K562 (cell line): ENCODE results near the gene MIEN1. TPM values are rescaled to one million over a fixed set of nuclear protein-coding genes. Genes with fewer than 3 reads are reported as not detected.

ENCODE experiments used
- ATAC-seq: fragments of 200-7000 bp; cut with Tn5 transposase; 3 replicates; pipeline ENCODE4 v1.9.1; 2020; ENCODE audit warnings: moderate library complexity
- BruUV-seq: library from RNA; stranded (reverse); fragments of 400-500 nt; replicated peaks from 2 replicates; lab custom pipeline; 2021; lab: Mats Ljungman, UMichigan
- CTCF ChIA-PET: fragments of 300-600 bp; formaldehyde crosslinking; extraction: SDS; loops from one replicate; lab custom pipeline; 2021; ENCODE audit warnings: low intra/inter-chr PET ratio; lab: Yijun Ruan, JAX
- POLR2A ChIA-PET: fragments of 300-600, 350-650 bp; sonication (Branson Sonifier 250); formaldehyde crosslinking; extraction: SDS; loops from one replicate; lab custom pipeline; 2021; ENCODE audit warnings: antibody characterized with exemption, inconsistent platforms; lab: Yijun Ruan, JAX
- DNase-seq, 4 experiments: peaks; one replicate each; pipeline versions ENCODE4 v3.0.0 to v3.0.0-alpha.2; 2011 to 2018; ENCODE audit warnings: low spot score in 3 of 4, mixed read lengths in 3 of 4; ENCODE audit errors: extremely low read depth in 1 of 4
- FAIRE-seq: peaks from 2 replicates; lab custom pipeline; 2011; peaks lifted over from hg19 to GRCh38; lab: Jason Lieb, UNC
- H2AFZ ChIP-seq: 2 replicates; pipeline ENCODE4 v1.6.0; 2011; ENCODE audit warnings: low read depth, low read length, control low read depth, inconsistent platforms
- H3K27ac ChIP-seq: fragments of 200-600 bp; 3 replicates; pipeline ENCODE4 v1.8.0; 2011; ENCODE audit warnings: low read depth, mild to moderate bottlenecking, control low read depth, inconsistent platforms, low read length, moderate library complexity, mixed read lengths; ENCODE audit errors: extremely low read depth
- H3K27me3 ChIP-seq, 2 experiments: fragments of 300-600 bp in 1 of 2; 2 replicates in 1 of 2; 3 replicates in 1 of 2; pipeline versions ENCODE4 v1.6.0 to v1.8.0; 2011; ENCODE audit warnings: inconsistent platforms in 2 of 2, low read length in 2 of 2, mild to moderate bottlenecking in 1 of 2, mixed read lengths in 1 of 2, moderate library complexity in 1 of 2; ENCODE audit not compliant: control insufficient read depth in 2 of 2, insufficient read depth in 2 of 2
- H3K36me3 ChIP-seq: fragments of 300-600 bp; 3 replicates; pipeline ENCODE4 v1.8.0; 2011; ENCODE audit warnings: mild to moderate bottlenecking, low read length, inconsistent platforms; ENCODE audit not compliant: control insufficient read depth, insufficient read depth
- H3K4me1 ChIP-seq, 2 experiments: fragments of 200-600 bp in 1 of 2; replicated peaks in 1 of 2; 2 replicates in 1 of 2; 3 replicates in 1 of 2; pipeline versions ENCODE4 v1.5.1 to v1.8.0; 2011; ENCODE audit warnings: inconsistent platforms in 2 of 2, low read length in 2 of 2, mild to moderate bottlenecking in 1 of 2, mixed read lengths in 1 of 2, moderate library complexity in 1 of 2; ENCODE audit not compliant: control insufficient read depth in 2 of 2, insufficient read depth in 2 of 2
- H3K4me2 ChIP-seq: 2 replicates; pipeline ENCODE4 v1.6.1; 2011; ENCODE audit warnings: low read length, control low read depth, inconsistent platforms, mixed read lengths; ENCODE audit not compliant: insufficient read depth
- H3K4me3 ChIP-seq: fragments of 200-600 bp; sonication (generic), shearing (Covaris generic); 2 replicates; pipeline ENCODE4 v1.5.1; 2016; ENCODE audit warnings: control low read depth, inconsistent platforms
- H3K79me2 ChIP-seq: fragments of 200-600 bp; 3 replicates; pipeline ENCODE4 v1.8.0; 2011; ENCODE audit warnings: low read length, inconsistent platforms; ENCODE audit not compliant: control insufficient read depth, insufficient read depth
- H3K9ac ChIP-seq, 2 experiments: 2 replicates each; pipeline versions ENCODE4 v1.6.0 to v1.6.1; 2011; ENCODE audit warnings: low read depth in 2 of 2, low read length in 2 of 2, control low read depth in 1 of 2, inconsistent platforms in 1 of 2, mild to moderate bottlenecking in 1 of 2, mixed read lengths in 1 of 2; ENCODE audit not compliant: insufficient read depth in 1 of 2
- H3K9me1 ChIP-seq: one replicate; pipeline ENCODE4 v1.6.0; 2011; ENCODE audit warnings: inconsistent platforms, mild to moderate bottlenecking, low read length, moderate library complexity; ENCODE audit not compliant: control insufficient read depth, insufficient read depth
- H3K9me3 ChIP-seq: replicated peaks from 2 replicates; pipeline ENCODE4 v1.5.1; 2011; ENCODE audit warnings: low read depth, low read length, inconsistent platforms; ENCODE audit not compliant: control insufficient read depth, insufficient read depth
- H4K20me1 ChIP-seq: replicated peaks from 2 replicates; pipeline ENCODE4 v1.6.1; 2011; ENCODE audit warnings: low read length, inconsistent platforms, mixed read lengths; ENCODE audit not compliant: control insufficient read depth, insufficient read depth
- ARID1B ChIP-seq: fragments of 450-650 bp; IDR thresholded peaks from 2 replicates; pipeline ENCODE4 v1.6.1; 2016; ENCODE audit warnings: antibody characterized with exemption, mild to moderate bottlenecking, inconsistent platforms
- CBX3 ChIP-seq, 2 experiments: IDR thresholded peaks; 1 replicate in 1 of 2; 2 replicates in 1 of 2; pipeline ENCODE4 v1.6.1; 2012; ENCODE audit warnings: inconsistent platforms in 2 of 2, low read length in 2 of 2, borderline replicate concordance in 1 of 2, control low read depth in 1 of 2
- CBX5 ChIP-seq: IDR thresholded peaks from 2 replicates; pipeline ENCODE4 v1.6.1; 2014; ENCODE audit warnings: low read depth, borderline replicate concordance
- MCM2 ChIP-seq: fragments of 450-650 bp; IDR thresholded peaks from 2 replicates; pipeline ENCODE4 v1.6.1; 2017; ENCODE audit warnings: low read depth, mild to moderate bottlenecking
- NCOA1 ChIP-seq: fragments of 450-650 bp; IDR thresholded peaks from 2 replicates; pipeline ENCODE4 v1.6.1; 2016; ENCODE audit warnings: low read depth
- PML ChIP-seq: IDR thresholded peaks from 2 replicates; pipeline ENCODE4 v1.6.1; 2012; ENCODE audit warnings: low read length, inconsistent platforms
- POLR2A ChIP-seq: fragments of 450-650 bp; conservative IDR thresholded peaks from 2 replicates; pipeline ENCODE4 v1.6.1; 2016
- POLR3G ChIP-seq: IDR thresholded peaks from 2 replicates; pipeline ENCODE4 v1.6.1; 2011; ENCODE audit not compliant: insufficient read length, insufficient replicate concordance; ENCODE audit errors: extremely low read depth
- TCF15 ChIP-seq: fragments of 250-450 bp; sonication (Bioruptor Pico); IDR thresholded peaks from 2 replicates; pipeline ENCODE4 v1.8.0; 2022; ENCODE audit warnings: moderate library complexity, mild to moderate bottlenecking, inconsistent platforms
- ZBTB40 ChIP-seq, 2 experiments: fragments of 450-650 bp in 1 of 2; sonication (generic) in 1 of 2; formaldehyde crosslinking in 1 of 2; IDR thresholded peaks; 2 replicates each; pipeline versions ENCODE4 v1.7.1 to v1.9.0; 2016 to 2022; ENCODE audit warnings: inconsistent platforms in 1 of 2, mild to moderate bottlenecking in 1 of 2, missing genetic modification reagents in 1 of 2
- ZNF197 ChIP-seq: fragments of 200-800 bp; sonication (Bioruptor generic); IDR thresholded peaks from 2 replicates; pipeline ENCODE4 v1.6.1; 2016; ENCODE audit warnings: low read depth, missing genetic modification characterization, missing compliant biosample characterization
- ZNF75A ChIP-seq: fragments of 450-650 bp; formaldehyde crosslinking; IDR thresholded peaks from 2 replicates; pipeline ENCODE4 v1.4.0; 2020; ENCODE audit warnings: mild to moderate bottlenecking
- WGBS: fragments of 100-300 bp; shearing (Covaris generic); methylation state at CpG from one replicate; pipeline ENCODE4 v1.1.6; 2016; ENCODE audit warnings: low coverage, mixed read lengths; ENCODE audit not compliant: insufficient coverage; ENCODE audit errors: missing lambda C conversion rate; 5-methylcytosine and 5-hydroxymethylcytosine counted together
- in situ Hi-C: fragments of 300-500 bp; cut with MboI; formaldehyde crosslinking; loops from 4 replicates; pipeline ENCODE4 v1.15.0; 2018; ENCODE audit warnings: inconsistent platforms, mixed read lengths
- intact Hi-C: fragments of 100-400 bp; cut with micrococcal nuclease; formaldehyde crosslinking; loops from 2 replicates; pipeline ENCODE4 v1.14.2; 2022
- polyA plus RNA-seq, 8 experiments: library from polyadenylated mRNA; depleted of rRNA in 4 of 8; stranded (reverse) in 5 of 8; unstranded in 3 of 8; fragments of >200 nt; fragmentation: Nextera tagmentation in 2 of 8; fragmentation: Illumina TruSeq in 1 of 8; extraction: Ambion mirVana in 2 of 8; extraction: Trizol in 1 of 8; gene quantifications; 2 replicates each; pipeline versions ENCODE4 v1.2.1 to v1.2.3, GENCODE V29; 2011 to 2014; ENCODE audit warnings: inconsistent platforms in 1 of 8, missing spikeins in 1 of 8
- total RNA-seq, 7 experiments: library from RNA; depleted of rRNA in 6 of 7; stranded (reverse); fragments of >200 nt in 6 of 7; fragmentation: Illumina TruSeq in 2 of 7; extraction: Trizol in 2 of 7; gene quantifications; 2 replicates each; pipeline versions ENCODE4 v1.2.1 to v1.2.3, GENCODE V29; 2011 to 2021; ENCODE audit warnings: low replicate concordance in 1 of 7

The MIEN1 gene
- total and polyA plus RNA-seq, 9 of the 15 experiments (the other 6 are each of a cell fraction or from before 2014, with no cell fraction given): 61.3 to 142 (median 78.9) TPM

DNA sequence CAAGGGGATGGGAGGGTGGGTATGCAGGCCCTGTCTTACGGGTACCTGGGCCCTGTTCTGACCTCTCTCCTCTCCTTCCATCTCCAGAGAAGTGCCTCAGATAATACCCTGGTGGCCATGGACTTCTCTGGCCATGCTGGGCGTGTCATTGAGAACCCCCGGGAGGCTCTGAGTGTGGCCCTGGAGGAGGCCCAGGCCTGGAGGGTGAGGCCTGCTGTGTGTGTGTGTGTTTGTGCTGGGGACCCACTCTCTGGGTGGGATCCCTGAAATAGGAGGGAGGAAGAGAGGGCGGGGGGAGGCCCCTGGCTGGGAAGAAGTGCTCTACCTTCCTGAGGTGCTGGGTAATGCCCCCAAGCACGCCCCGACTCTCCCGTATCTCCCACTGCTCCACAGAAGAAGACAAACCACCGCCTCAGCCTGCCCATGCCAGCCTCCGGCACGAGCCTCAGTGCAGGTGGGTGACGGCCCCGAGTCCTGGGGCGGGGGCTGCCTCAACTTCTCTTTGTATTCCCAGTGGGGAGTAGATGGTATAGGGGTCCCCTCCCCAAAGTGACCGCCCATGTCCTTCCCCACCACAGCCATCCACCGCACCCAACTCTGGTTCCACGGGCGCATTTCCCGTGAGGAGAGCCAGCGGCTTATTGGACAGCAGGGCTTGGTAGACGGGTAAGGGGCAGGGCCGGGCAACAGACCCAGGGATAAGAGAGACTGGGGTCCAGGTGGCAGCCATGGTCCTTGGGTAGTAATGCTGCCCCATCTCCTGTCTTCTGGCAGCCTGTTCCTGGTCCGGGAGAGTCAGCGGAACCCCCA, 15.2 kb upstream of the MIEN1 start:
- Histone ChIP-seq H3K4me2 (no peak overlapping the region), H3K9me1 (no peaks in the 10 kb centered on the region), H3K27ac (no peak overlapping the region), H4K20me1 (no peaks in the 10 kb centered on the region), H3K36me3 (no peaks in the 10 kb centered on the region), H3K4me3 (no peak overlapping the region), H3K79me2 (no peaks in the 10 kb centered on the region), H3K9ac (no peak overlapping the region; a peak in 1 of 4 replicates), H3K4me1 (peaks cover 0 to 32% of the 10 kb centered on the region in 2 experiments; a peak in 3 of 5 replicates), H3K9me3 (no peaks in the 10 kb centered on the region), H2AFZ (no peak overlapping the region), H3K27me3 (no peaks in the 10 kb centered on the region)
- BruUV-seq: no TSS peak
- ChIA-PET CTCF (no interaction called here), POLR2A (interaction anchor here (0.6 to 1.8 kb wide), 3 partner anchors 9 to 108 kb away, joined by 3 to 6 read pairs (median 3); no protein-coding TSS in a partner anchor)
- no peak for DNase-seq
- 62% methylated on average over 17 of the region's 23 CpGs for WGBS
- intact Hi-C loops (no loop called here), in situ Hi-C loops (no loop called here)
- ATAC-seq: no peak
- no peak for FAIRE-seq
- TF ChIP-seq ZNF197 (no peak), ZNF75A (CRISPR knock-in tag) (no peak), NCOA1 (no peak), ZBTB40 (IDR thresholded peaks at IDR 0.05) (no peak), ZBTB40 (CRISPR knock-in tag; IDR thresholded peaks at IDR 0.05) (no peak), TCF15 (CRISPR knock-in tag) (no peak), ARID1B (no peak), CBX5 (no peak), POLR2A (no peak), POLR3G (no peak), PML (no peak), MCM2 (no peak), CBX3 (IDR thresholded peaks at IDR 0.05; ENCODE audit: borderline replicate concordance in 1 of 2, low read length in 2 of 2) (no peak)
